Aorta (tissue), 5 donors: ENCODE results near the gene ACKR3. TPM values are rescaled to one million over a fixed set of nuclear protein-coding genes. Genes with fewer than 3 reads are reported as not detected.
A peak's percentile ranks its signal among the peaks of the same experiment; 100 is the strongest.

Source experiments
- ATAC-seq: fragments of 200-7000 bp; cut with Tn5 transposase; one replicate; pipeline ENCODE4 v1.9.1; 2022; ENCODE audit warnings: moderate library complexity; ENCODE audit not compliant: low FRiP score
- DNase-seq, 2 donors: peaks; one replicate each; pipeline ENCODE4 v3.0.0-alpha.2; 2020
- H3K27ac ChIP-seq, 2 donors: one replicate each; pipeline ENCODE4 v1.5.1; 2013; ENCODE audit warnings: low read length in 2 of 2, mild to moderate bottlenecking in 2 of 2, moderate library complexity in 2 of 2, control low read depth in 1 of 2, inconsistent platforms in 1 of 2, low read depth in 1 of 2
- H3K27me3 ChIP-seq, 2 donors: one replicate each; pipeline ENCODE4 v1.6.1; 2013; ENCODE audit warnings: control low read depth in 1 of 2, low read length in 1 of 2, mild to moderate bottlenecking in 1 of 2, moderate library complexity in 1 of 2; ENCODE audit not compliant: insufficient read depth in 2 of 2, control insufficient read depth in 1 of 2
- H3K36me3 ChIP-seq, 2 donors: one replicate each; pipeline ENCODE4 v1.6.1; 2013; ENCODE audit warnings: control low read depth in 1 of 2, low read length in 1 of 2, mild to moderate bottlenecking in 1 of 2; ENCODE audit not compliant: insufficient read depth in 2 of 2, control insufficient read depth in 1 of 2
- H3K4me1 ChIP-seq, 2 donors: one replicate each; pipeline ENCODE4 v1.6.1; 2013; ENCODE audit warnings: low read length in 2 of 2, control low read depth in 1 of 2, mild to moderate bottlenecking in 1 of 2, moderate library complexity in 1 of 2; ENCODE audit not compliant: insufficient read depth in 2 of 2, control insufficient read depth in 1 of 2
- H3K4me3 ChIP-seq, 2 donors: one replicate each; pipeline ENCODE4 v1.5.1; 2013; ENCODE audit warnings: low read length in 2 of 2, control low read depth in 1 of 2, mild to moderate bottlenecking in 1 of 2
- H3K9me3 ChIP-seq: one replicate; pipeline ENCODE4 v1.6.1; 2013; ENCODE audit warnings: mild to moderate bottlenecking, low read length; ENCODE audit not compliant: control insufficient read depth
- WGBS, 2 donors: extraction: QIAGEN DNeasy Blood & Tissue Kit; methylation state at CpG; one replicate each; pipeline ENCODE4 v1.1.7; 2013; 5-methylcytosine and 5-hydroxymethylcytosine counted together
- intact Hi-C, 2 donors: fragments of 100-400 bp; cut with DNase I; formaldehyde crosslinking; loops; one replicate each; pipeline versions ENCODE4 v1.14.2 to v1.15.0; 2022
- polyA plus RNA-seq, 2 donors: library from polyadenylated mRNA; stranded (reverse); fragments of 200-250 nt; gene quantifications; one replicate each; pipeline ENCODE4 v1.2.3, GENCODE V29; 2013
- total RNA-seq, 2 donors: library from RNA; stranded (reverse); fragmentation: NEBNext Ultra II Directional; extraction: Animal tissue kit (Norgen Biotek cat#: 25700); gene quantifications; one replicate each; pipeline ENCODE4 v1.2.1, GENCODE V29; 2021
- donor health status: healthy with polysubstance abuse.
- donor health status: Bipolar disorder and iron deficiency.
- donor health status: DM: no; HTN: no; CAD: no.
- donor health status: DM: no; HTN: no; CAD: no.
- donor health status: DM: yes; HTN: yes; CAD: no.

Gene ACKR3
- total and polyA plus RNA-seq, 4 donors: 7.0 to 116 (median 75.5) TPM

GRCh38 chr2:236576953-236577352, 7.3 kb downstream of the ACKR3 start:
- Histone ChIP-seq H3K4me3 (no peak overlapping the region), H3K27ac (no peak overlapping the region)
- ATAC-seq: no peak

DNA sequence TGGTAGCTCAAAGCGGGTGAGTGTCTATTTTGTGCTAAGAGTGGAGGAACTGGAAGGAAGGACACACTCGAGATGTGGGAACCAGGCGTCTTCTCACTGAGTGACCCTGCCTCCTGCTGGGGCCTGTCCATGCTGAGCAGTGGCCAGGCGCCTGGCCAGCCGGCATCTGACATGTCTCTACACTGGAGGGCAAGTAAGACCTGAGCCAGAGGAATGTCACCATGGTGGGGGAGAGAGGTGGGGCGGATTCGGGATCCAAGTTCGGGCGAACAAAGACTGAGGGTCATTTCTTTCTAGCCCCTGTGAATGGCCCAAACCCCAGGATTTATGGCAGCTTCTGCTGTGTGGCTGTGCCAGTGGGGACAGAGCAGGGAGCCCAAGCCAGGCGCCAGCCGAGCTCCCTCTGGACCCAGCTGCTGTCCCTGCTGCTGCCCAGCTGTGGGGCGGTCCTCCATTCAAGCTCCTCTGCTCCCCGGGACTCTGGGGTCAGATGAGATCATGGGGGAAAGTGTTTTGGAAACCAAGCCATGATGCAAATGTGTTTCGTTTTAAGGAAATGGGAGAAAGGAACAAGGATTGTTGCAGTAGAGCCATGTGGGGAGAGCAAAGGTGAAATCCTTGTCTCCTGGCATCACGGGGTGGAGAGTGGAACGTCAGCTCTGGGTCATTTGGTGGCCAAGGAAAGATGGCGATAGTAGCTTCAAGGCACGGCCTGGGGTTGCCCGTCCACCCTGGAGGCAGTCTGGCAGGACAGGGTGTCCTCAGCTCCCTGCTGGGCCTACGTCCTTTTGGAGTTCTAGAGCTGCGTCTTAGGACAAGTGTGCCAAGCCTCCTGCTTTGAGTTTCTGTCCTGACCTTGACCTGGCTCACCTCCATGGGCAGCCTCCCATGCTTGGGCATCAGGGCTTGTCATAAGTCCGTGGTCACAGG, 8.1 kb downstream of the ACKR3 start:
- no peaks in the 10 kb centered on the region for H3K27me3 ChIP-seq
- H3K9me3 ChIP-seq: no peaks in the 10 kb centered on the region
- intact Hi-C loops: loop anchor here in 1 of 2 donors (10.0 kb wide), 1 partner anchor 307 kb away; no protein-coding TSS in a partner anchor
- 35 to 42% methylated on average over 22 of the region's 22 CpGs for WGBS, 2 donors
- no peak overlapping the region for H3K27ac ChIP-seq
- peaks cover 0 to 7% of the 10 kb centered on the region in 2 donors for H3K36me3 ChIP-seq
- peak in 1 of 2 donors; percentile 75 for DNase-seq
- no peak overlapping the region for H3K4me3 ChIP-seq
- ATAC-seq: no peak
- H3K4me1 ChIP-seq: peaks cover 0 to 13% of the 10 kb centered on the region in 2 donors

More at GRCh38 chr2:236576953-236577352, 7.3 kb downstream of the ACKR3 start:
- Histone ChIP-seq H3K9me3 (no peaks in the 10 kb centered on the region), H3K27me3 (no peaks in the 10 kb centered on the region), H3K4me1 (peaks cover 0 to 13% of the 10 kb centered on the region in 2 donors), H3K36me3 (peaks cover 0 to 7% of the 10 kb centered on the region in 2 donors)
- 73 to 83% methylated on average over 11 of the region's 11 CpGs for WGBS, 2 donors
- intact Hi-C loops: loop anchor here in 1 of 2 donors (10.0 kb wide), 1 partner anchor 308 kb away; no protein-coding TSS in a partner anchor
- no peak for DNase-seq

DNA sequence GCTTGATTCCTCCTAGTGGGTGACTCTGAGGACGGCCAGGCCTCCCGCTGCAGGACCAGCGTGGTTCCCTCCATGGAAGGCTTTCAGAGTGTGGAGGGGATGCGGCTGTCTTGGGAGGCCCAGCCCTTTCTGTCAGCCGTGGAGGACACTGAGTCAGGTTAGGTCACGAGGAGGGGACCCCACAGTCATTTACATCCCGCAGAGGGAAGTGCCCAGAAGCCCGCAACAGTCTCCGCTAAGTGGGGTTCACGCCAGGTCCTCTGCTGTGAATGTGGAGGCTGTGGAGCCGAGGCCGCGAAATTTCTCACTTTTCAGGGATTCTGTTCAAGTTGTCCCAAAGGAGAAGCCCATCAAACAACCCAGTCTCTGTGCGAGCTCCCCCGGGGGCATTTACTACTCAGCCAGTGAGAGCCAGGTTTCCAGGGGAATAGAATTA, 8.8 kb downstream of the ACKR3 start:
- no peak overlapping the region for H3K4me3 ChIP-seq
- no peak for ATAC-seq
- intact Hi-C loops: loop anchor here in 1 of 2 donors (10.0 kb wide), 1 partner anchor 306 kb away; no protein-coding TSS in a partner anchor
- H3K27ac ChIP-seq: no peak overlapping the region
- 80 to 85% methylated on average over 15 of the region's 15 CpGs for WGBS, 2 donors
- H3K27me3 ChIP-seq: no peaks in the 10 kb centered on the region
- H3K4me1 ChIP-seq: peaks cover 0 to 7% of the 10 kb centered on the region in 2 donors
- H3K9me3 ChIP-seq: no peaks in the 10 kb centered on the region
- DNase-seq: no peak
- peaks cover 0 to 7% of the 10 kb centered on the region in 2 donors for H3K36me3 ChIP-seq

GRCh38 chr2:236579048-236579745, 9.6 kb downstream of the ACKR3 start:
- ATAC-seq (no peak), DNase-seq (no peak)
- 77 to 78% methylated on average over 9 of the region's 9 CpGs for WGBS, 2 donors
- Histone ChIP-seq H3K36me3 (peaks cover 0 to 7% of the 10 kb centered on the region in 2 donors), H3K4me1 (peaks cover 0 to 6% of the 10 kb centered on the region in 2 donors), H3K4me3 (no peak overlapping the region), H3K27me3 (no peaks in the 10 kb centered on the region), H3K9me3 (no peaks in the 10 kb centered on the region), H3K27ac (peak overlapping the region in 1 of 2 donors; percentile 4)
- intact Hi-C loops: loop anchor here in 1 of 2 donors (10.0 kb wide), 1 partner anchor 306 kb away; no protein-coding TSS in a partner anchor

GRCh38 chr2:236579746-236580315, 10.2 kb downstream of the ACKR3 start:
- no peaks in the 10 kb centered on the region for H3K4me1 ChIP-seq
- no peak for DNase-seq
- peak overlapping the region in 1 of 2 donors; percentile 4 for H3K27ac ChIP-seq

DNA sequence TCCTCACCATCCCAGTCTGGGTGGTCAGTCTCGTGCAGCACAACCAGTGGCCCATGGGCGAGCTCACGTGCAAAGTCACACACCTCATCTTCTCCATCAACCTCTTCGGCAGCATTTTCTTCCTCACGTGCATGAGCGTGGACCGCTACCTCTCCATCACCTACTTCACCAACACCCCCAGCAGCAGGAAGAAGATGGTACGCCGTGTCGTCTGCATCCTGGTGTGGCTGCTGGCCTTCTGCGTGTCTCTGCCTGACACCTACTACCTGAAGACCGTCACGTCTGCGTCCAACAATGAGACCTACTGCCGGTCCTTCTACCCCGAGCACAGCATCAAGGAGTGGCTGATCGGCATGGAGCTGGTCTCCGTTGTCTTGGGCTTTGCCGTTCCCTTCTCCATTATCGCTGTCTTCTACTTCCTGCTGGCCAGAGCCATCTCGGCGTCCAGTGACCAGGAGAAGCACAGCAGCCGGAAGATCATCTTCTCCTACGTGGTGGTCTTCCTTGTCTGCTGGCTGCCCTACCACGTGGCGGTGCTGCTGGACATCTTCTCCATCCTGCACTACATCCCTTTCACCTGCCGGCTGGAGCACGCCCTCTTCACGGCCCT, 11.2 kb downstream of the ACKR3 start:
- intact Hi-C loops: no loop called here
- no peaks in the 10 kb centered on the region for H3K9me3 ChIP-seq
- no peaks in the 10 kb centered on the region for H3K27me3 ChIP-seq
- H3K36me3 ChIP-seq: peaks cover 0 to 7% of the 10 kb centered on the region in 2 donors
- DNase-seq (no peak), ATAC-seq (no peak)
- H3K4me3 ChIP-seq: no peak overlapping the region
- 93 to 96% methylated on average over 29 of the region's 29 CpGs for WGBS, 2 donors
- no peaks in the 10 kb centered on the region for H3K4me1 ChIP-seq
- H3K27ac ChIP-seq: no peak overlapping the region

More at GRCh38 chr2:236579746-236580315, 10.2 kb downstream of the ACKR3 start:
- no peaks in the 10 kb centered on the region for H3K9me3 ChIP-seq
- H3K36me3 ChIP-seq: peaks cover 0 to 7% of the 10 kb centered on the region in 2 donors
- peak; percentile 49 for ATAC-seq
- H3K4me3 ChIP-seq: no peak overlapping the region
- WGBS, 2 donors: 15 to 24% methylated on average over 9 of the region's 9 CpGs
- no peaks in the 10 kb centered on the region for H3K27me3 ChIP-seq
- intact Hi-C loops: loop anchor here in 1 of 2 donors (10.0 kb wide), 1 partner anchor 305 kb away; no protein-coding TSS in a partner anchor

DNA sequence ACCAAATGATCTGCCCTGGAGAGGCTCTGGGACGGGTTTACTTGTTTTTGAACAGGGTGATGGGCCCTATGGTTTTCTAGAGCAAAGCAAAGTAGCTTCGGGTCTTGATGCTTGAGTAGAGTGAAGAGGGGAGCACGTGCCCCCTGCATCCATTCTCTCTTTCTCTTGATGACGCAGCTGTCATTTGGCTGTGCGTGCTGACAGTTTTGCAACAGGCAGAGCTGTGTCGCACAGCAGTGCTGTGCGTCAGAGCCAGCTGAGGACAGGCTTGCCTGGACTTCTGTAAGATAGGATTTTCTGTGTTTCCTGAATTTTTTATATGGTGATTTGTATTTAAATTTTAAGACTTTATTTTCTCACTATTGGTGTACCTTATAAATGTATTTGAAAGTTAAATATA, 11.9 kb downstream of the ACKR3 start:
- Histone ChIP-seq H3K4me3 (no peak overlapping the region), H3K27me3 (no peaks in the 10 kb centered on the region), H3K27ac (no peak overlapping the region), H3K9me3 (no peaks in the 10 kb centered on the region), H3K36me3 (peaks cover 0 to 7% of the 10 kb centered on the region in 2 donors), H3K4me1 (no peaks in the 10 kb centered on the region)
- 85 to 90% methylated on average over 7 of the region's 7 CpGs for WGBS, 2 donors
- ATAC-seq (no peak), DNase-seq (no peak)
- intact Hi-C loops: no loop called here

DNA sequence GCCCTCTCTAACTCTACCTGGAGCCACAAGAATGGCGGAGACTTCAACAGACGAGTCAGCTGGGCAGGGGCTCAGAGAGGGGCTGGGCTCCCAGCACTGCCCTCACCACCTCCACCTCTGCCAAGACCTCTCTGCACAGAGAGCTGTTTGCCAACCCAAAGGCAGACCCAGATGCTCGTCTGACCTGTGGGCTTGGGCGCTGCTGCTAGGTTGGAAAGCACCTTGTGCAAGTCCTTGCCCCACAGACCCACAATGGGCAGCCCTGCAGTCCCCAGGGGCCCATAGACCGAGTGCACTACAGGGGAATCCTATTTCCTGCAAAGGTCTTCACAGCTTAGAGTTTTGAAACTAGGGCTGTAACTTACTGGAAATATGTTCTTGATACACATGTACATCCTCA, 13.3 kb downstream of the ACKR3 start:
- DNase-seq (no peak), ATAC-seq (no peak)
- no peak overlapping the region for H3K27ac ChIP-seq
- no peak overlapping the region for H3K4me3 ChIP-seq
- peaks cover 0 to 7% of the 10 kb centered on the region in 2 donors for H3K36me3 ChIP-seq
- H3K4me1 ChIP-seq: no peaks in the 10 kb centered on the region
- no peaks in the 10 kb centered on the region for H3K9me3 ChIP-seq
- no peaks in the 10 kb centered on the region for H3K27me3 ChIP-seq
- WGBS, 2 donors: 72 to 77% methylated on average over 5 of the region's 5 CpGs
- intact Hi-C loops: no loop called here
